Prostate gland (tissue), 2 donors: Measurements from ENCODE around the gene VSIG10.

Source experiments
- CTCF ChIP-seq, 4 experiments: fragments of 200-600 bp in 2 of 4; fragments of 450-650 bp in 2 of 4; sonication (generic) in 2 of 4; IDR thresholded peaks; 1 replicate in 3 of 4; 2 replicates in 1 of 4; pipeline ENCODE4 v1.5.1; 2016 to 2019; ENCODE audit warnings: antibody characterized with exemption in 4 of 4, mild to moderate bottlenecking in 2 of 4, moderate library complexity in 2 of 4
- POLR2AphosphoS5 ChIP-seq: sonication (generic); formaldehyde crosslinking; IDR thresholded peaks from one replicate; pipeline ENCODE4 v1.6.1; 2017; ENCODE audit warnings: antibody characterized with exemption

GRCh38 chr12:118025168-118025567 lies 78.6 kb downstream of the VSIG10 start:
- TF ChIP-seq POLR2AphosphoS5 (no peak), CTCF (IDR thresholded peaks at IDR 0.05) (no peak)
